AG09319 (cell line): ENCODE data around the gene MPV17L2.
A peak's percentile ranks its signal among the peaks of the same experiment; 100 is the strongest.
"Not testable (repeated sequence)": the region's sequence is repeated elsewhere in the genome, so short reads cannot be mapped to it uniquely, and the experiment has no call there.

ENCODE experiments used
- DNase-seq: peaks from one replicate; pipeline ENCODE4 v3.0.0-alpha.2; 2010; ENCODE audit warnings: low read depth; ENCODE audit errors: extremely low read depth
- TF ChIP-seq, protein P1 (sequence below): IDR thresholded peaks from 2 replicates; pipeline ENCODE4 v1.5.1; 2011; ENCODE audit warnings: low read depth, mild to moderate bottlenecking, inconsistent platforms, low read length, moderate library complexity

MPV17L2 gene

GRCh38 chr19:18208098-18208951, 15.3 kb downstream of the MPV17L2 start:
- TF ChIP-seq, protein P1, sequence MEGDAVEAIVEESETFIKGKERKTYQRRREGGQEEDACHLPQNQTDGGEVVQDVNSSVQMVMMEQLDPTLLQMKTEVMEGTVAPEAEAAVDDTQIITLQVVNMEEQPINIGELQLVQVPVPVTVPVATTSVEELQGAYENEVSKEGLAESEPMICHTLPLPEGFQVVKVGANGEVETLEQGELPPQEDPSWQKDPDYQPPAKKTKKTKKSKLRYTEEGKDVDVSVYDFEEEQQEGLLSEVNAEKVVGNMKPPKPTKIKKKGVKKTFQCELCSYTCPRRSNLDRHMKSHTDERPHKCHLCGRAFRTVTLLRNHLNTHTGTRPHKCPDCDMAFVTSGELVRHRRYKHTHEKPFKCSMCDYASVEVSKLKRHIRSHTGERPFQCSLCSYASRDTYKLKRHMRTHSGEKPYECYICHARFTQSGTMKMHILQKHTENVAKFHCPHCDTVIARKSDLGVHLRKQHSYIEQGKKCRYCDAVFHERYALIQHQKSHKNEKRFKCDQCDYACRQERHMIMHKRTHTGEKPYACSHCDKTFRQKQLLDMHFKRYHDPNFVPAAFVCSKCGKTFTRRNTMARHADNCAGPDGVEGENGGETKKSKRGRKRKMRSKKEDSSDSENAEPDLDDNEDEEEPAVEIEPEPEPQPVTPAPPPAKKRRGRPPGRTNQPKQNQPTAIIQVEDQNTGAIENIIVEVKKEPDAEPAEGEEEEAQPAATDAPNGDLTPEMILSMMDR, result peak; percentile 43
- DNase-seq, result peak; percentile 61

- not testable (repeated sequence) for DNase-seq
These were observed 16.9 kb downstream of the MPV17L2 start for GRCh38 chr19:18209912-18210311.

- DNase-seq, result no peak
- TF ChIP-seq, protein P1, result no peak
These were observed 18.7 kb downstream of the MPV17L2 start for GRCh38 chr19:18211683-18212082.

GRCh38 chr19:18214779-18215433, 21.9 kb downstream of the MPV17L2 start:
- no peak for DNase-seq
- TF ChIP-seq, protein P1, result no peak

DNA sequence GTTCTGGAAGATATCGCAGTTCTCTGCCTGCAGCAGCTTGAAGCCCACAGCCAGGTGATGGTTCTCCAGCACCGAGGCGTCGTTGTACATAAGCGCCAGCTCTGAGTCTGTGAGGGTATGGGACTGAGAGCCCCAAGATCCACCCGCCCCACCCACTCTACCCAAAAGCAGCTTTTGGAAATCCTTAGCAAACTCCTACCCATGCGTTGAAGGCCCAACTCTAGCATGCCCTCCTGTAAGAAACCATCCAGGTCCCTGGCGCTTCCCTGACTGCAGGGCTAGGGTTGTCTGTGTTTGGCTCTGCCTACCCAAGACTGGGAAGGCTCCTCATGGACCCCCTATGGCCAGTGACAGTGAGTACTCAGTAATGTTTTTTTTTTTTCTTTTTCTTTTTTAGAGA, 23.8 kb downstream of the MPV17L2 start:
- DNase-seq, result no peak
- TF ChIP-seq, protein P1, result no peak

GRCh38 chr19:18218159-18218558, 25.1 kb downstream of the MPV17L2 start:
- no peak for DNase-seq
- TF ChIP-seq, protein P1, result no peak

DNA sequence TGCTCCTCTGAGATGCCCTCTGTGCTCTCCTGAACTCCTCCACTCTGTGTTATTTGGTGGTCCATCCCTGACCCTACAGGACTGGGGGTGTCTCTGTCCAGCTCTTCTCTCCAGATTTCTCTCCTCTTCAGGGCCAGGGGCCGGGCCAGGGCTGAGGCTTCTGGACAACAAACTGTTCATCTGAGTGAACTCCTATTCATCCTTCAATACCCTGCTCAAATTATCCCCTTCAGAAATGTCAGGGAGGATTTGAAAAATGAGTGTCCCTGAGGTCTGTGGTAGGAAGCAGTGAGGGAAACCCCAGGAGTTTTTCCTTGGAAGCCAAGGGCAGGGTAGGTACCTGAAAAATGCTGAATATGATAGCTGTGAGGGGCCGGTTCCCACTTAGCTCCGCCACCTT, 25.6 kb downstream of the MPV17L2 start:
- TF ChIP-seq, protein P1, result no peak
- DNase-seq, result no peak
